Measurements from ENCODE around the gene GFRA3. TPM values are rescaled to one million over a fixed set of nuclear protein-coding genes. Genes with fewer than 3 reads are reported as not detected.
A peak's percentile ranks its signal among the peaks of the same experiment; 100 is the strongest.

GFRA3 gene
- total and polyA plus RNA-seq, 3 experiments from 2014 or later, result not detected

DNA sequence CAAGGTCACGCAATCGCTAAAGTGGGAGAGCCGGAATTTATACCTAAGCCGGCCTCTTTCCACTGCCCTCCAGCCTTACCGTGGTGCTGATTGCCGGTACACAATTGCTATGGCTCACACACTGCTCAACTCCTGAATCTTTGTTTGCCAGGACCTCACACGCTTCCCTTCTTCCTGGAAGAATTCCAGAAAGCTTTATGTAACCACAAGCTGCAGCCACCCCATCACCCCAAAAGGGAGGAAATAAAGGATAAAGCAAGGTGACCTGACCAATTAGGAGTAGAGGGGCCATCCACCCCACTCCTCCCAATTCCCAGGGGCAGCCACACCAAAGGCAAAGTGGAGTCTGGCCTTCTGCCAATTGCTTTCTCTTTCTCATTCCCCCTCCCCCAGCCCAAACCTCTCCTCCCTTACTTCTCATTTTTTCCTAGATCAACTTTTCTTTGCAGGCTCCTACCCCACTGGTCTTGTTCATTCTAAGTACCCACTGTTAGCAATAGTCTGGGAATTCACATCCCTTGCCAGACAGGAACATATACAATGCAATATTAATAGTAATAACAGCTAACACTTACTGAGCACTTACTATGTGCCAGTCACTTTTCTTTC lies 43.3 kb downstream of the GFRA3 start:
- H3K27ac ChIP-seq (ENCODE audit: low read depth, low read length), result no peak overlapping the region

DNA sequence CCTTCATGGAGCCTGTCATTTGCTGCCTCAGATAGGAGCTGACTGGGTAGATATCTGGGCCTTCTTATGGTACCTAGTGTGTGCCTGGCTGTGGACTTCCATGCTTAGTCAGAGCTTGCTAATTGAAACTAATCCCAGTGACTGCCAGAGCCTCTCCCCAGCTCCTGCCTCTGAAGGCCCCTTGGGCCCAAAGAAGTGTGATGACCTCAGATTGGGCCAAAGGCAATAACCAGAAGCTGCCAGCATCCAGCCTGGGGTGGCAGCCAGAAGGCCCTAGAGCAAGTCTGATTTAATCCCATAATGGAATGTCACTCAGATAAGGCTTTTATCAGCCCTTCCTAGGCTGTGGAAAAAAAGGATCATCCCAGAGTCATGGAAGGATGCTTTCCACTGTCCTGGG lies 44.2 kb downstream of the GFRA3 start:
- DNase-seq, result no peak
- H3K9me3 Mint-ChIP-seq, result peaks cover 0 to 7% (median 3%) of the 10 kb centered on the region in 5 donors
- no peaks in the 10 kb centered on the region for H3K27me3 ChIP-seq (ENCODE audit: insufficient read depth, low read length, poor library complexity, severe bottlenecking)
- no peak overlapping the region for H3K4me3 ChIP-seq (ENCODE audit: low read length)
- no peaks in the 10 kb centered on the region for H3K9me3 ChIP-seq (ENCODE audit: low read length)
- H3K36me3 Mint-ChIP-seq, result peaks cover 0 to 5% (median 0%) of the 10 kb centered on the region in 3 donors
- no peaks in the 10 kb centered on the region for H3K36me3 ChIP-seq (ENCODE audit: insufficient read depth, low read length)
- H3K4me1 Mint-ChIP-seq, result no peaks in the 10 kb centered on the region
- H3K4me1 ChIP-seq (ENCODE audit: insufficient read depth, low read length), result no peaks in the 10 kb centered on the region
- CTCF ChIA-PET, result interaction anchor here (0.9 kb wide), 1 partner anchor 13 kb away, joined by 3 read pairs; no protein-coding TSS in a partner anchor
- H3K4me3 Mint-ChIP-seq, result no peak overlapping the region
- POLR2A ChIA-PET, result no interaction called here
- H3K27ac ChIP-seq (ENCODE audit: low read depth, low read length), result no peak overlapping the region
- peaks cover 14 to 25% of the 10 kb centered on the region in 2 donors for H3K27me3 Mint-ChIP-seq
- H3K27ac Mint-ChIP-seq, result no peak overlapping the region

More for the DNA sequence above, 43.3 kb downstream of the GFRA3 start:
- Histone ChIP-seq H3K4me3 (ENCODE audit: low read length) (no peak overlapping the region), H3K9me3 (ENCODE audit: low read length) (no peaks in the 10 kb centered on the region), H3K4me1 (ENCODE audit: insufficient read depth, low read length) (no peaks in the 10 kb centered on the region), H3K27me3 (ENCODE audit: insufficient read depth, low read length, poor library complexity, severe bottlenecking) (no peaks in the 10 kb centered on the region), H3K36me3 (ENCODE audit: insufficient read depth, low read length) (no peaks in the 10 kb centered on the region)
- ChIA-PET POLR2A (no interaction called here), CTCF (interaction anchor here (1.1 kb wide), 1 partner anchor 11 kb away, joined by 3 read pairs; no protein-coding TSS in a partner anchor)
- peaks cover 12 to 19% of the 10 kb centered on the region in 2 donors for H3K27me3 Mint-ChIP-seq
- peaks cover 0 to 3% (median under 1%) of the 10 kb centered on the region in 5 donors for H3K9me3 Mint-ChIP-seq
- no peak for DNase-seq
- H3K4me1 Mint-ChIP-seq, result no peaks in the 10 kb centered on the region
- H3K4me3 Mint-ChIP-seq, result no peak overlapping the region
- H3K36me3 Mint-ChIP-seq, result peaks cover 0 to under 1% (median 0%) of the 10 kb centered on the region in 3 donors
- no peak overlapping the region for H3K27ac Mint-ChIP-seq

DNA sequence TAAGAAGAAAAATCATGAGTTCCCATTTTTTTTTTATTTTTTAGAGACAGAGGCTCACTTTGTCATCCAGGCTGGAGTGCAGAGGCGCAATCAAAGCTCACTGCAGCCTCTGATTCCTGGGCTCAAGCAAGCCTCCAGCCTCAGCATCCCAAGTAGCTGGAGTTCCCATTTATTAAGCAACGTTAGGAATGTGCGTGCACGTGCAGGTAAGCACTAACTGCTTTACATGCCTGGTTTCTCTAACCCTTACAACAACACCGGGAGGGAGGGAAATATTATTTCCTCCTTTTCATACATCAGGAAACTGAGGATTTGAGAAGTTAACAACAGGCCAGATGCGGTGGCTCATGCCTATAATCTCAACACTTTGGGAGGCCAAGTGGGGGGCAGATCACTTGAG lies 45.0 kb downstream of the GFRA3 start:
- no peak overlapping the region for H3K4me3 ChIP-seq (ENCODE audit: low read length)
- H3K4me1 ChIP-seq (ENCODE audit: insufficient read depth, low read length), result no peaks in the 10 kb centered on the region
- H3K9me3 ChIP-seq (ENCODE audit: low read length), result no peaks in the 10 kb centered on the region
- ChIA-PET CTCF (no interaction called here), POLR2A (no interaction called here)
- Mint-ChIP-seq H3K27ac (no peak overlapping the region), H3K4me3 (no peak overlapping the region), H3K27me3 (peaks cover 14 to 24% of the 10 kb centered on the region in 2 donors), H3K9me3 (peaks cover 0 to 7% (median 3%) of the 10 kb centered on the region in 5 donors), H3K36me3 (peaks cover 0 to 5% (median 0%) of the 10 kb centered on the region in 3 donors), H3K4me1 (no peaks in the 10 kb centered on the region)
- H3K27me3 ChIP-seq (ENCODE audit: insufficient read depth, low read length, poor library complexity, severe bottlenecking), result no peaks in the 10 kb centered on the region
- H3K36me3 ChIP-seq (ENCODE audit: insufficient read depth, low read length), result no peaks in the 10 kb centered on the region
- DNase-seq, result no peak
- H3K27ac ChIP-seq (ENCODE audit: low read depth, low read length), result no peak overlapping the region

DNA sequence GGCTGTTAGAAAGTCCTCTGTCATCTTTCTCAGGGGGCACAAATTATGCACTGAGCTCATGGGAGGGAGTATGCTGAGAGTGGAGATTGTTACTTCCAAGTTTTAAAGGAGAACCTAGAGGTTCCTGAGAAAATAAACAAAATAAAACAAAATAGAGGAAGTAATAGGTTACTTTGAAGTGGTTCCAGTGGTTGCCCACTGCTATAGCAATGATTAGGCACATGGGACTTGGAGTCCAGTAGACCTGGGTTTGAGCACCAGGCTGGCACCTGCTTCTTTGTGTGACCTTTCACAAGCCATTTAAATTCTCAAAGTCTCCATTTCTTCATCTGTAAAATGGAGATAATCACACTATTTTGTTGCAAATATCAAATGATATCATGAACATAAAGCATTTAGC lies 47.5 kb downstream of the GFRA3 start:
- Mint-ChIP-seq H3K9me3 (peaks cover 0 to 7% (median 4%) of the 10 kb centered on the region in 5 donors), H3K27me3 (peaks cover 6 to 20% of the 10 kb centered on the region in 2 donors), H3K4me1 (peaks cover 0 to 4% (median 0%) of the 10 kb centered on the region in 3 donors), H3K4me3 (no peak overlapping the region), H3K27ac (no peak overlapping the region), H3K36me3 (peaks cover 0 to 5% (median 0%) of the 10 kb centered on the region in 3 donors)
- Histone ChIP-seq H3K4me3 (ENCODE audit: low read length) (no peak overlapping the region), H3K36me3 (ENCODE audit: insufficient read depth, low read length) (no peaks in the 10 kb centered on the region), H3K4me1 (ENCODE audit: insufficient read depth, low read length) (no peaks in the 10 kb centered on the region), H3K27ac (ENCODE audit: low read depth, low read length) (no peak overlapping the region), H3K27me3 (ENCODE audit: insufficient read depth, low read length, poor library complexity, severe bottlenecking) (no peaks in the 10 kb centered on the region), H3K9me3 (ENCODE audit: low read length) (no peaks in the 10 kb centered on the region)
- POLR2A ChIA-PET, result no interaction called here
- CTCF ChIA-PET, result no interaction called here
- DNase-seq, result no peak

DNA sequence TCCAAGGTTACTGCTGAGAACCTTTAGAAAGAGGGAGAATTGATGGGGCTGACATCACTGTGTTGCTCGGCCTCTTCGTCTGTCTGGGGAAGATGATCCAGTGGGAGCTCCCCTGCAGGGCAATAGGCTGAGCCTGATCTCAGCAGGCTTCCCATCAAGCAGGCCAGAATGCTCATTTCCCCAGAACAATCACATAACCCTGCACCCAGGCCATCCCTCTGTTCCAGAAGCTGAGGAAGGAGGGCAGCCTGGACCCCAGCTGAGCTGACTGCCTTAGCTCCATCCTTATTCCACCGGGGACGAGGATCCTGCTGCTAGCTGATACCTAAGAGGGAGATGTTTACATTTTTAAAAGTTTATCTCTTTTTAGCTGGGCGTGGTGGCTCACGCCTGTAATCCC lies 49.7 kb downstream of the GFRA3 start:
- Mint-ChIP-seq H3K27ac (peak overlapping the region in 1 of 8 donors; percentile 22), H3K4me3 (no peak overlapping the region), H3K9me3 (peaks cover 0 to 7% (median 4%) of the 10 kb centered on the region in 5 donors), H3K4me1 (peaks cover 0 to 4% (median 0%) of the 10 kb centered on the region in 3 donors), H3K27me3 (peaks cover 8 to 26% of the 10 kb centered on the region in 2 donors), H3K36me3 (peaks cover 0 to 5% (median 0%) of the 10 kb centered on the region in 3 donors)
- Histone ChIP-seq H3K9me3 (ENCODE audit: low read length) (no peaks in the 10 kb centered on the region), H3K4me3 (ENCODE audit: low read length) (no peak overlapping the region), H3K36me3 (ENCODE audit: insufficient read depth, low read length) (no peaks in the 10 kb centered on the region), H3K27ac (ENCODE audit: low read depth, low read length) (no peak overlapping the region), H3K4me1 (ENCODE audit: insufficient read depth, low read length) (no peaks in the 10 kb centered on the region), H3K27me3 (ENCODE audit: insufficient read depth, low read length, poor library complexity, severe bottlenecking) (no peaks in the 10 kb centered on the region)
- DNase-seq, result no peak
- POLR2A ChIA-PET, result no interaction called here
- CTCF ChIA-PET, result interaction anchor here (1.0 kb wide), 1 partner anchor 28 kb away, joined by 3 read pairs; no protein-coding TSS in a partner anchor

DNA sequence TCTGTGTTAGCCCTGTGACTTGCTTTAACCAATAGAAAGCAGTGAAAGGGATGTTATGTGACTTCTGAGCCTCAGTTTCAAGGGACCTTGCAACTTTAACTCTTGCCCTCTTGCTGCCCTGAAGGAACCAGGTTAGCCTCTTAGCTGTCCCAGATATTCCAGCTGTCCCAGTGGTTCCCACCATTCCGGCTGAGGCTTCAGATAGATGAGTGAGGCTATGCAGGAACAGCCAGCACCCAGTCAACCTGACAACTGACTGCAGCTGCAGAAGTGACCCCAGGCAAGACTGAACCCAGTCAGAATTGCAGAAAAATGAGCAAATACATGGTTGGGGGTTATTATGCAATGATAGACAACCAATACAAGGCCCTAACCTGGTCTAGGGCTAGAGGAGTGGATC lies 50.9 kb downstream of the GFRA3 start:
- Histone ChIP-seq H3K27ac (ENCODE audit: low read depth, low read length) (no peak overlapping the region), H3K4me3 (ENCODE audit: low read length) (no peak overlapping the region), H3K9me3 (ENCODE audit: low read length) (no peaks in the 10 kb centered on the region), H3K36me3 (ENCODE audit: insufficient read depth, low read length) (no peaks in the 10 kb centered on the region), H3K4me1 (ENCODE audit: insufficient read depth, low read length) (no peaks in the 10 kb centered on the region), H3K27me3 (ENCODE audit: insufficient read depth, low read length, poor library complexity, severe bottlenecking) (no peaks in the 10 kb centered on the region)
- no peak overlapping the region for H3K4me3 Mint-ChIP-seq
- H3K36me3 Mint-ChIP-seq, result peaks cover 0 to 5% (median 0%) of the 10 kb centered on the region in 3 donors
- H3K9me3 Mint-ChIP-seq, result peaks cover 0 to 7% (median 4%) of the 10 kb centered on the region in 5 donors
- ChIA-PET CTCF (interaction anchor here (1.1 to 1.8 kb wide), 2 partner anchors 128 to 130 kb away, joined by 3 to 4 read pairs; no protein-coding TSS in a partner anchor), POLR2A (no interaction called here)
- H3K4me1 Mint-ChIP-seq, result peaks cover 0 to 4% (median 0%) of the 10 kb centered on the region in 3 donors
- no peak overlapping the region for H3K27ac Mint-ChIP-seq
- peaks cover 11 to 30% of the 10 kb centered on the region in 2 donors for H3K27me3 Mint-ChIP-seq
- no peak for DNase-seq

DNA sequence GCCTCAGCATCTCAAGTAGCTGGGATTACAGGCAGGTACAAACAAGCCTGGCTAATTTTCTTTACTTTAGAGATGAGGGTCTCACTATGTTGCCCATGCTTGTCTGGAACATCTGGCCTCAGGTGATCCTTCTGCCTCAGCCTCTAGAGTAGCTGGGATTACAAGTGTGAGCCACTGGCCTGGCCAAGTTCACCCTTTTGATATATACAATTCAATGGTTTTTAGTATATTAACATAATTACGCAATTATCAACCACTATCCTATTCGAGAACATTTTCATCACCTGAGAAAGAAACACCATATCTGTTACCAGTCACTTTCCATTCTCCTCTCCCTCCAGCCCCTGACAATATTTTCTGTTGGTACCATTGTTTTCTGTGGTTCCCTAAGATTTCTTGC lies 57.6 kb downstream of the GFRA3 start:
- no peak overlapping the region for H3K4me3 Mint-ChIP-seq
- peaks cover 0 to 2% (median 0%) of the 10 kb centered on the region in 5 donors for H3K9me3 Mint-ChIP-seq
- peak overlapping the region in 1 of 8 donors; percentile 8 for H3K27ac Mint-ChIP-seq
- H3K27me3 ChIP-seq (ENCODE audit: insufficient read depth, low read length, poor library complexity, severe bottlenecking), result no peaks in the 10 kb centered on the region
- DNase-seq, result no peak
- CTCF ChIA-PET, result no interaction called here
- H3K4me1 Mint-ChIP-seq, result peaks cover 14 to 18% (median 18%) of the 10 kb centered on the region in 3 donors
- POLR2A ChIA-PET, result no interaction called here
- H3K36me3 Mint-ChIP-seq, result peaks cover 0 to 7% (median 0%) of the 10 kb centered on the region in 3 donors
- peaks cover 9 to 23% of the 10 kb centered on the region in 2 donors for H3K27me3 Mint-ChIP-seq
- H3K4me1 ChIP-seq (ENCODE audit: insufficient read depth, low read length), result peaks cover 15% of the 10 kb centered on the region
- no peak overlapping the region for H3K4me3 ChIP-seq (ENCODE audit: low read length)
- H3K36me3 ChIP-seq (ENCODE audit: insufficient read depth, low read length), result no peaks in the 10 kb centered on the region
- no peak overlapping the region for H3K27ac ChIP-seq (ENCODE audit: low read depth, low read length)
- no peaks in the 10 kb centered on the region for H3K9me3 ChIP-seq (ENCODE audit: low read length)

Measured in CD8-positive, alpha-beta memory T cell (primary cell).